Measurements from ENCODE around the gene NEAT1. TPM values are rescaled to one million over a fixed set of nuclear protein-coding genes. Genes with fewer than 3 reads are reported as not detected.
A peak's percentile ranks its signal among the peaks of the same experiment; 100 is the strongest.
"Not testable (repeated sequence)": the region's sequence is repeated elsewhere in the genome, so short reads cannot be mapped to it uniquely, and the experiment has no call there.

NEAT1 gene
- total RNA-seq, 1 donor from 2014 or later = 141 TPM

DNA sequence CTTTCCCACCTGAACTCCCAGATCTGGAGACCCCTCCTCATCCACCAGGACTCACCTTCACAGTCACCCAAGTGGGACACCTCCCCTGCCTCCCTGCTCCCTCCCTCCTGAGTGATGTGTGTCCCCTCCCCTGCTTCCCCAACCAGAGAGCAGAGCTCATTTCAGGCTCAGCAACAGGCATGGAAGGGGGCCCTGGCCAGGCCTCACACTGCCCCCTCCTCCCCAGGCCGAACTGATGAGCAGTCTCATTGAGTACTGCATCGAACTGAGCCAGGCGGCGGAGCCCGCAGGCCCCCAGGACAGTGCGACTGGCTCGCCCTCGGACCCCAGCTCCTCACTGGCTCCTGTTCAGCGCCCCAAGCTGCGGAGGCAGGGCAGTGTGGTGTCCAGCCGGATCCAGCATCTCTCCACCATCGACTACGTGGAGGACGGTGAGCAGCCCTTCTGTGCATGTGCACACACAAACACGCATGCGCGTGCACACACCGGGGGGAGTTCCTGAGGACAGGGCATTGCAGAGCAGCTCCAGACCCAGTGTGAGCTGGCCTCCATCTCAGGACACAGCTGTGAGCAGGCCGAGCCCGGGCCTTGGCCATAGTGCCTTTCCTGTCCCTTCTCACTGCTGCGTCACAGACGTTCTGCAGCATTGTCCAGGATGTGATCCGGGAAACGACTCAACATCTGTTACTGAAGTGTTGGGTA lies 17.8 kb upstream of the NEAT1 start:
- DNase-seq (ENCODE audit: low read depth) = no peak

DNA sequence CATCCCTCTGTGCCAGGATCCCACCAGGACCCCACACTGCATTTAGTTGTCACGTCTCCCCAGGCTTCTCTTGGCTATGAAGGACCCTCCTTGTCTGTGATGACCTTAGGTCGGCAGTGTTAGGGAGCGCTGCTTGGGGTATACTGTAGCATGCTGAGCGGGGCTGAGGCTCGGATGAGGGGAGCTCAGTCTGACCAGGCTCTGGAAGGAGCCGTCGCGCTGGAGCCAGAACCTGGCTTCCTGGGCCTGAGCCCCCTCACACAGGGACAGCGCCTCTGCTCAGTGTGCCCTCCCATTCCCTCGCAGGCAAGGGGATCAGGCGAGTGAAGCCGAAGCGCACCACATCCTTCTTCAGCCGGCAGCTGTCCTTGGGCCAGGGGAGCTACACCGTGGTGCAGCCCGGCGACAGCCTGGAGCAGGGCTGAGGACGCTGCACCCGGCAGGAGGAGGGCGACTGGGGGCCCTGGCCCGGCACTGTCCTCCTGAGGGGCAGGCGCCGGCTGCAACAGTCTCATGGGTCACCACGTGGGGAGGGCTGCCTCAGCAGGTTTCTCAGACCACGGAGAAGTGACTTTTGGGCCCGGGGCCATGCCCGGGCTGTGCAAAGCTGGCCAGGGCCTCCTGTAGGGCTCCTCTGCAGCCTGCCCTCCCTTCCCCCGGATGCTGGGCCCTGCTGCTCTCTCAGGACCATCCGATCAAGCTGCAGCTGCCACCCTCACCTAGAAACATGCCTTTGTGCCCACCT lies 11.5 kb upstream of the NEAT1 start:
- no peak for DNase-seq (ENCODE audit: low read depth)

DNA sequence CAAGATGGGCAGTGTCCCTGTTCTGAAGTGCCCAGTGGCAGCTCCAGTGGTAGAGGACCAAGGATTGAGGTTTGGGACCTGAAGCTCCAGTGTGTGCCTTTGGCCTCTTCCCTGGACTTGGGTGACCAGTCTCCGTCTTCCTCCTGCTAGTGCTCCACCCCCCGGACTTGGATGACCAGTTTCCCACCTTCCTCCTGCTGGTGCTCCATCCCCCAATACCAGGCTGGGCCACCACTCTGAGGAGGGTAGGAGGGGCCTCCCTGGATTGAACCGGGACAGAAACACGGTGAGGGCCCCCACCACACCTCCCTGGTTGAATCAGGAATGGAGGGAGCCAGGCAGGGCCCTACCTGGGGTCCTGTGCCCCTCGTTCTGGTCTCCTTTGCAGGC lies 10.9 kb upstream of the NEAT1 start:
- DNase-seq (ENCODE audit: low read depth) = no peak

DNA sequence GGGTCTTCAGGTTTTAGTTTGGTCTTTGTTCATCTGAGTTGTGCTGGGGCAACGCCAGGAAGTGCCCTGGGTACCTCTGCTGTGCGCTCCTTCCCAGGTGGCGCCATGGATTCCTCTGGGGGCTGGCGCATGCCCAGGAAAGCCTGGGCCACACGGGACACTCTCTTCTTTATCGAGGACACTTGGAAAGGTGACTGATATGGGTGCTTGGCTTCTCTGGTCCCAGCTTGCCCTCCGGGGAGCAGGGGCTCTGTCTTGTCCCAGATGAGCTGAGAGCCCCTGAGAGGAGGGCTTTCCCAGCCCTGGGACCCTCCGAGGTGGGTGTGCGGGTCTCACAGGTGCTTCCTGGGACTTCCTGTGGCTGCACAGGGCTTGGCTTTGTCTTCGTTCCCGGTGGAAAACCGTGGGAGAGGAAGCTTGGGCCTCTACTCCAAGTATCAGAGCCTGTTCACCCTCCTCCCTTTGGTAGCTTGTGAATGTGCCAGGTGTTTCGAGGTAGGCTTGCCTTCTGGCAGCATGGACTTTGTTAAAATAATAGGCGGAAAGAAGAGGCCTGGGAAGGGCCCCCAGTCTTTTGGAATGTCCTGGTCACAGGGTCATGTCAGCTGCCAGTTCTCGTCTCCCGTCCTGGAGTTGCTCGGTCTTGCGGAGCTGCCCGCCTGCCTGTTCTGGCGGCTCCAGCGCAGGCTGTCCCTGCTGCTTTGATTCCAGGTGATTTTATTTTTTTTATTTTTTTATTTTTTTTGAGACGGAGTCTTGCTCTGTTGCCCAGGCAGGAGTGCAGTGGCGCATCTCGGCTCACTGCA lies 10.1 kb upstream of the NEAT1 start:
- DNase-seq (ENCODE audit: low read depth) = no peak

- DNase-seq (ENCODE audit: low read depth) = not testable (repeated sequence)
Observed at GRCh38 chr11:65413077-65413664, 9.4 kb upstream of the NEAT1 start.

- no peak for DNase-seq (ENCODE audit: low read depth)
Observed at GRCh38 chr11:65414776-65415498, 7.7 kb upstream of the NEAT1 start.

DNA sequence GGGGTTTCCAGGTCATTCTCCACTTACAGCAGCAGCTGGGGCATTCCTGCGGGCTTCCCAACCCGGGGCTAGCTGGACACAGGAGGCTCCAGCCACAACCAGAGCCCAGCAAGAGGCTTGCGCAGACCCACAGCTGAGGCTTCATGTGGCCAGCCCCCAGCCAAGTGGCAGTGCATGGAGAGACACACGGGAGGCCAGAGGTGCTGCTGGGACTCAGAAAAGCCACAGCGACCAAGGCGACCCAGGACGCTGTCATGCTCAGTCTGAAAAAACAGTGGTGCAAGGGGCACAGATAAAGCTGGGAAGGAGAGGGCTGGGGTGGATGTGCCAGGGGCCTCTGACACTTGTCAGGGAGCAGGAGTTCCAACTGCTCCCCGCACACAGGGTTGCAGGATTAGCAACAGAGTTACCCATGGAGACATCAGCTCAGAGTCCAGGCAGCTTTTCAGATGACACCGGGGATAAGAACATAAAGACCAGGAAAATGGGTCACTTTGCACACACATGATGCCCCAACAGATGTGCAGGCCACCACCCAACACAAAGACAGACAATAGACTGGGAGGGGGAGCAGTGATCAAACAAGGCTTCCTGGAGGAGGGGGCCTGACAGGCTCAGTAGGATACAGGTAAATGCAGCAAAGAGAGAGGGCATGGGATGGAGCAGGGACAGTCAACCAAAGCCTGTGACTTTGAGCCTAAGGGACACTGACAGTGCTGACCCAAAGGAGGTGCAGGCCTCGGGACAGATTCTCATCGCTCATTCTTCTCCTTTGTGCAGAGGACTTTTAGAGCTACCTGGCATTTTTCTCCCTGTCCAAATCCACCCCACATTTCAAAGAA lies 6.9 kb upstream of the NEAT1 start:
- DNase-seq (ENCODE audit: low read depth) = no peak

- DNase-seq (ENCODE audit: low read depth) = peak; percentile 60
Observed at GRCh38 chr11:65416341-65416824, 6.2 kb upstream of the NEAT1 start.

DNA sequence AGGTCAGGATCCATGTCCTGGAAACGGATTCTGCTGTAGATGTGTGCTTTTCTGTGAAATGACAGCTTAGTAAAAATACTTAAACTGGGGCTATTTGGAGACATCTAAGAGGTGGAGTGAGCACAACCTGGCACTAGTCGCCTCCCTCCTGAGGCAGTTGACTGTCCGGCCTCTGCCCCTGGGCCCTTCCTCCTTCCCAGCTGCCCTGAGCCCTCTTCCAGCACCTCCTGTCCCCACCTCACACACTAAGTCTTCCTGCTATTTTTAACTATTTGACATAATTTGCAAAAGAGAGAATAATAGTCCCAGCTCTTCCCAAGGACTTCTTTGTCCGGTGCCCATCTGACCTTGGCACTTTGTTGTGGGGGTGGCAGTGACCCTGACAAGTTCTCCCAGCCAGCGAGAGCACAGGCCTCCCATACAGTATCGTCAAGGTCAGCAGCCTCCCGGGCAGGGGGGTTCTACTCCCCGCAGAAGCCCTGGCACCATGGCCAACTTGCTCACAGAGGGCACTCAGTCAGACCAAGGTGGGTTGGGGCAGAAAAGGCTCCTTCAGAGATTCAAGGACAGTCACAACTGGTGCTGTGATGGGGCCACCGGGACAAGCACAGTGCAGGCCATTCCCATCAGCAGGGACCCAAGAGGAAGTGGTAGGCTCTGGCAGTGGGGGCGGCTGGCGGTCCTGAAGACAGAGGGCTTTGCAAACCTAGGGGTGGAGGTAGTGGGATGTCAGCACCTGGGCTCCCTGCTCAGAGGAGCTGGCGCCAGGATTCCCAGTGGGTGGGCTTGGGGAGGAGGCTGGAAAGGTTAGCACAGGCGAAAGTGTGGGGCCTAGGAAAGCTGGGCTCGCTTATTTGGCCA lies 5.5 kb upstream of the NEAT1 start:
- DNase-seq (ENCODE audit: low read depth) = peak; percentile 30

DNA sequence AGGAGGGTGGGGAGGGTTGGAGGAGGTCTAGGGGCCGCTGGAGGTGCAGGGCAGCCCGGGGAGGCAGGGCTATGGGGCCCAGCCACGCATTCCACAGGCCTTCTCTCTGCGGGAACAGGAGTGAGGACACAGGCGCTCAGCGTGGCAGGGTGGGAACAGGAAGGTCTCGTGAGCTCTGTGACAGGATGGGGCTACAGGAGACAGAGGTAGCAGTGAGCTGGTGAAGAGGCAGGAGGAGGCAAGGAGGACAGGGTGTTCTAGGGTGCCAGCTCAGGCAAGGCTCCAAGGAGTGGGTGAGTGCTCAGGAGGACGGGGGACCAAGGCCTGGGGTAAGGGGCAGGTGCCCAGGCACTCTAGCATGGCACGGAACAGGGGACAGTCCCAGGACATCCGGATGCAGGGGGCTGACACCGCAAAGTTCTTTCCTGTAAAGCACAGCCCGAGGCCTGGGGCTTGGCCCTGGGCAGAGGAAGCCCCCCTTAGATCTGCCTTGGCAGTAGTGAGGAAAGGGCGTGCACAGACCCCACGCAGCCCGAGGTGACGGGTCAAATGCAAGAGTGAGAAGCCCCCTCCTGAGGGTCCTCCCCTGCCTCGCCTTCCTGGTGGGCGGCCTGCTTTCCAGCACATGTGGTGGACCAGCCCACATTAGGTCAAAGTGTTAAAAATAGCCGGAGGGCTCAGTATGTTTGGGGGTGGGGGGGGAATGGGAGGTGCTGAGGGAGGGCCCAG lies 4.7 kb upstream of the NEAT1 start:
- peak; percentile 40 for DNase-seq (ENCODE audit: low read depth)

DNA sequence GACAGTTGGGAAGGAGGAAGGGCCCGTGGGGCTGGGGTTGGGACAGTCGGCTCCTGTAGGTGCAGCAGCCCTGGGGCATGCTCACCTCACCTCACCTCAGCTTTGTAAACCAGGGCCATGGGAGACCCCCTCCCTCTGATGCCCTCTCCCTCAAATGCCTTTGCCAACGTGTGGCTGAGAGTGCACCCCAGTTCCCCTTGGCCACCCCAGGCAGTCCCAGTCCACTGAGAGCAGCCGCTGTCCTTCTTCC lies 4.2 kb upstream of the NEAT1 start:
- no peak for DNase-seq (ENCODE audit: low read depth)

- peak; percentile 99 for DNase-seq (ENCODE audit: low read depth)
Observed at GRCh38 chr11:65418681-65419459, 3.7 kb upstream of the NEAT1 start.

DNA sequence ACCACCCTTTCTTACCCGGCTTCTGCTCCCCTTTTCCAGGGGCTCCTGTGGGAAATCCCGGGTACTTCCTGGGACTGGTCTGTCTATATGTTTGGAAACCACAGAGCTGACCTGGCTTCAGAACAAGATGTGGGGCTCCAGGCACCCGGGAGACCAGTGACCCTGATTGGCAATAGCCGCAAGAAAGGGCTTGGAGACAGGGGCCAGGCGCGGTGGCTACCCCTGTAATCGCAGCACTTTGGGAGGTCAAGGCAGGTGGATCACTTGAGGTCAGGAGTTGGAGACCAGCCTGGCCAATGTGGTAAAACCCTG lies 3.2 kb upstream of the NEAT1 start:
- DNase-seq (ENCODE audit: low read depth) = no peak

DNA sequence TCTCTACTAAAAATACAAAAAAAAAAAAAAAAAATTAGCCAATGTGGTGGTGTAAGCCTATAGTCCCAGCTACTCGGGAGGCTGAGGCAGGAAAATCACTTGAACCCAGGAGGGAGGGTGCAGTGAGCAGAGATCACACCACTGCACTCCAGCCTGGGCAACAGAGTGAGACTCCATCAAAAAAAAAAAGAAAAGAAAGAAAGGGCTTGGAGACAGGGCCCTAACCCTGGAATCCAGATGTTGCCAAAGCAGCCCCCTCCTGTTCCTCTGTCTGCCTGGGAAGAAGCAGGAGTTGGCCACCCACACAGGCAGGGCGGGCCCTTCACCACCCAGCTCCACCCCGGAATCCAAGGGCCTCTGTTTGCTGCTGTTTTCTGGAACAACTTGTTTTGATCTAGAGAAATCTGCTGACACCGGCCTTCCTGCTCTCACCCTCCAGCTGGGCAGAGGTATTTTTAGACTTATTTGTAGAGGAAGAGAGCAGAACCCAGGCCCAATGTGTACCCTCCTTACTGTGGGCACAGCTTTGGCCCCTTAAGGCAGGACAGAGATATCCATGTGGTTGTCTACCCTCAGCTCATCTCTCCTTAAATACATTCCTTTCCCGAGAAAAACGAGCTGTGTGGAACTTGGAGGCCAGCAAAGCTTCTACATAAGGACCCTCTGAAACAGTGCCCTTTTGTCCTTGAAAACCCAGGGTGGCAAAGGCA lies 2.7 kb upstream of the NEAT1 start:
- DNase-seq (ENCODE audit: low read depth) = peak; percentile 96

DNA sequence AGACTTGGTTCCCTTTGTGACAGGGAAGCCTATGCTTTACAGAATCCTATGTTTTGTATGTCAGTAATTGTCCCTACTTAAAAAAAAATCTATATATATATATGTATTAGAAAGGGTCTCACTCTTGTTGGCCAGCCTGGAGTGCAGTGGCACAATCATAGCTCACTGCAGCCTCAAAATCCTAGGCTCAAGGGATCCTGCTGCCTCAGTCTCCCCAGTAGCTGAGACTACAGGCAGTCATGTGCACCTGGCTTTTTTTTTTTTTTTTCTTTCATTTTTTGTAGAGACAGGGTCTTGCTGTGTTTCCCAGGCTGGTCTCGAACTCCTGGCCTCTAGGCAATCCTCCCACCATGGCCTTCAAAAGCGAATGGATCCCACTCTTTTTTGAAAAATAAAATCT lies 2.1 kb upstream of the NEAT1 start:
- DNase-seq (ENCODE audit: low read depth) = peak; percentile 1

GRCh38 chr11:65420979-65421793 lies 1.4 kb upstream of the NEAT1 start:
- DNase-seq (ENCODE audit: low read depth) = peak; percentile 98
